C4-2B (cell line): ENCODE measurements around the gene CAMK4.

Experiments
- H3K27ac ChIP-seq: fragments of 450-650 bp; 2 replicates; pipeline ENCODE4 v1.5.1; 2017
- ZFX ChIP-seq: fragments of 450-650 bp; IDR thresholded peaks from 2 replicates; pipeline ENCODE4 v1.6.1; 2017
- TF ChIP-seq, protein P1 (sequence below): fragments of 450-650 bp; conservative IDR thresholded peaks from 2 replicates; pipeline ENCODE4 v1.5.1; 2017; ENCODE audit warnings: mild to moderate bottlenecking

Gene CAMK4

DNA sequence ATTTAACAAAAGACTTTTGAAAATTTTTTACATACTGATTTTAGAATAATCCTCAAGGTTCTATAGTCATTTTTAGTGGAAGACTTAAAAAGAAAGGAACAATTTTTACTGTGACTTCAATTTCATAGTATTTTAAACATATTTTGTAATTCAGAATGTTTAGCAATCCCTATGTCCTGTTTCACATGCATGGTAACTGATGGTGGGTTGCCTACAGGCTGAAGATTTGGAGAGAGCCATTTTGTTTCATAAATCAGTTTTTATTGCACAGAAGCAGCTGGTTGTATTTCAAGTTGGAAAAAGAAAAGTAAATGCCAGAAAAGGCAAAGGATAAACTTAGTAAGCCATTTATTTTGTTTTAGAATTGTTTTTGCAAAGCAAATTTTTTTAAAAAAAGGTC, 264.2 kb downstream of the CAMK4 start:
- TF ChIP-seq ZFX = no peak
- TF ChIP-seq, protein P1, sequence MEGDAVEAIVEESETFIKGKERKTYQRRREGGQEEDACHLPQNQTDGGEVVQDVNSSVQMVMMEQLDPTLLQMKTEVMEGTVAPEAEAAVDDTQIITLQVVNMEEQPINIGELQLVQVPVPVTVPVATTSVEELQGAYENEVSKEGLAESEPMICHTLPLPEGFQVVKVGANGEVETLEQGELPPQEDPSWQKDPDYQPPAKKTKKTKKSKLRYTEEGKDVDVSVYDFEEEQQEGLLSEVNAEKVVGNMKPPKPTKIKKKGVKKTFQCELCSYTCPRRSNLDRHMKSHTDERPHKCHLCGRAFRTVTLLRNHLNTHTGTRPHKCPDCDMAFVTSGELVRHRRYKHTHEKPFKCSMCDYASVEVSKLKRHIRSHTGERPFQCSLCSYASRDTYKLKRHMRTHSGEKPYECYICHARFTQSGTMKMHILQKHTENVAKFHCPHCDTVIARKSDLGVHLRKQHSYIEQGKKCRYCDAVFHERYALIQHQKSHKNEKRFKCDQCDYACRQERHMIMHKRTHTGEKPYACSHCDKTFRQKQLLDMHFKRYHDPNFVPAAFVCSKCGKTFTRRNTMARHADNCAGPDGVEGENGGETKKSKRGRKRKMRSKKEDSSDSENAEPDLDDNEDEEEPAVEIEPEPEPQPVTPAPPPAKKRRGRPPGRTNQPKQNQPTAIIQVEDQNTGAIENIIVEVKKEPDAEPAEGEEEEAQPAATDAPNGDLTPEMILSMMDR = no peak
- H3K27ac ChIP-seq = no peak overlapping the region

DNA sequence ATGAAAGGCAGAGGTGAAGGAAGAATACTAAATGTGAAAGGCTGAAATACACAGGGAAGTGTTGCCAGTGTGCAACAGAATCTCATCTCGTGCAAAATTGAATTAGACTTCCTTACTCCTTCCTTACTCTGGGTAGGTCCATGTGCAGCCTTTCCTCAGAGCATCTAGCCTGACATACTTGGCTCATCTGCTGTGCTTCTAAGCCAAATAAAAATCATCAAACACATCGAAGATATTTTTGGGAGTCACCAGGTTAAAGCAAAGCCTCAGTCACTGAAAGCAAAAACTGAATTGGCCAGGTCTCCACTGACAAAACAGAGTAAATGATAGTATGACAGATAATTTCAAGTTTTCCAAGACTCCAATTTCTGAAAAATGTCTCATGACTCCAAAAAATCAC, 268.8 kb downstream of the CAMK4 start:
- TF ChIP-seq ZFX = no peak
- TF ChIP-seq, protein P1 = no peak
- H3K27ac ChIP-seq = no peak overlapping the region

DNA sequence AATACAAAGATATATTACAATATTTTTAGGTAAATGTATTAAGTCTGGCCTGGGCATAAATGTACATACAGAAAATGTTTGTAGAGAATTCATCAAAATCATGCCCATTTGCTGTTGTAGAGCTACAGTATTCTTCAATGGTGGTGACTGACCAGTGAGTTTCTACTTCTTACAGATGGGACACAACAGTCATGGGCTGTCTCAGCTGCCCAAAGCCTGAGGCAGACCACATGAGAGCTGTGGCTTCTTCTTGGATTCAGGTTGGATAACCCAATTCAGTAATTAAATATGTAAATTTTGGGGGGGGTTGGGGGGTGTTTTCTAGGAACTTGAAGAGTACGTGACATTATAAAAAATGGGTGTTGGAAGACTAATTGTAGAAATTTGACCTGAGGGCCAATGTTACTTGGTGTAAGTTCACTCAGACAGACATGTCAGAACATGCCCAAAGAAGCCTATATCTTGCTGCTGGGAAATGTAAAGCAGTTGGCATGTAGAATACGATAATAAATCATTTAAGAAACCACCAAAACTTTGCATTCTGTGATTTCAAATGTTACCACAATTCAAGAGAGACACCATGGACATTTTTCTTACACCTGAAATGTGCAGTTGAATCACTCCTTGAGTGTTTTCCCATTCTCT, 270.3 kb downstream of the CAMK4 start:
- no peak for TF ChIP-seq ZFX
- TF ChIP-seq, protein P1 = no peak
- no peak overlapping the region for H3K27ac ChIP-seq

DNA sequence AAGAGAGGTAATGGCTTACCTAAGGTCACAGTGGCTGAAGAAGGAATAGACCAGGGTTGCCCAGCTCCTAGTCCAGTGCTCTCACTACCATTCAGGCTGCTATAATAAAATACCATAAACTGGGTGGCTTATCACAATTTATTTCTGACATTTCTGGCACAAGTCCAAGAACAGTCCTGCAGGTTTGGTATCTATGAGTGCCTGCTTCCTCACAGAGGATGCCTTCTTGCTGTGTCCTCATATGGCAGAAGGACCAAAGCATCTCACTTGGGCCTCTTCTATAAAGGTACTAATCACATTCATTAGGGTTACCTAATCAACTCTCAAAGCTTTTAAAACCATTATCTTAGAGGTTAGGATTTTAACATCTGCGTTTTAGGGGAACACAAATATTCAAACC, 271.0 kb downstream of the CAMK4 start:
- no peak overlapping the region for H3K27ac ChIP-seq
- TF ChIP-seq ZFX = no peak
- TF ChIP-seq, protein P1 = no peak

DNA sequence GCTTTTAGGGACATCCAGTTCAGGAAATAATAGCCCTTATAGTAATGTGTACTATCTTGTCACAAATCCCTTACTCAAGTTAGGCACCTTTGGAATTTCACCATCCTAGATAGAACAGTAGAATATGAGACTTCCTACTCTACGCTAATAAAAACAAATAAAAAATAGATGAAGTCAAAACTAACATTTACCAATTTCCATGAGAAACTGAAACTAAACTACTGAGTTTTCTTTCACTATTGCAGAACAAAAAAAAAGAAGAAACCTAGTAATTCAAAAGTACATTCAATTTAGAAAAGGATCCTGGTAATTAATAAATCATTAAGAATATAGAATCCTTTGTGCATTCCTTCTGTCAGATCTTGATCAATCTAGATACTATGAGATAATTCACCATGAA, 274.2 kb downstream of the CAMK4 start:
- no peak overlapping the region for H3K27ac ChIP-seq
- TF ChIP-seq, protein P1 = no peak
- TF ChIP-seq ZFX = no peak

DNA sequence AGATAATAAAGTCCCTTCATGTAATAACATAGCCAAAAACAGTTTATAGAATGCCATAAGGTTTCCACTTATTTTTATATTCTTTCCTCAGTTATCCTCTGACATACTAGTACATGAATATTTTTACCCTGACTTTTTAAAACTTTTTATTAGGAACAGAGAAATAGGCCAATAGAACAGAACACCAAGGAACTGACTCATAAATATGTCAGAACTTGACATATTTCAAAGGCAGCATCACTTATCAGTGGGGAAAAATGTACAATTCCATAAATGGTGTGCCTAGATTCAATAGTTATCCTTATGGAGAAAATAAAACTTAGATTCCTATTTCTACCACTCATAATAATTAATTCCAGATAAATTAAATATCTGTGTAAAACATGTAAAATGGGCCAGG, 278.8 kb downstream of the CAMK4 start:
- TF ChIP-seq, protein P1 = no peak
- H3K27ac ChIP-seq = no peak overlapping the region

DNA sequence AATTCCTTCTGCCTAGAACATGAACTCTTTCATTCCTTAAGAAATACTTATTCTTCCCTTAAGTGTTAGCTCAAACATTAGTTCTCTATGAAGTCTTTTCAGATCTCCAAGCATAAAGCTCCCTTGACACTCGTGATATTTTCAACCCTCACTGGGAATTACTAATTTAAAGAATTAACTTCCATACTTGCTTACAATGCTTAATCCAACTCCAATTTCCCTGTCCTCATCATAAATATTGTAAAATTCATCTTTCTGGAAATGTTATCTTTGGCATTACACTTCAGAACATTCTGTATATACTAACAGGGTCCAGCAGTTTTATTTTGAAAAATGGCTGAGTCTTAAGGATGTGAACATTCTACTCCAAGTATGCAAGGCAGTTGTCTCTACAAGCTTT, 280.9 kb downstream of the CAMK4 start:
- TF ChIP-seq ZFX = no peak
- TF ChIP-seq, protein P1 = no peak
- H3K27ac ChIP-seq = no peak overlapping the region
